ENCODE measurements around the gene CASK. TPM values are rescaled to one million over a fixed set of nuclear protein-coding genes. Genes with fewer than 3 reads are reported as not detected.

CASK gene
- polyA plus RNA-seq, 1 donor from 2014 or later, result 58.3 TPM

DNA sequence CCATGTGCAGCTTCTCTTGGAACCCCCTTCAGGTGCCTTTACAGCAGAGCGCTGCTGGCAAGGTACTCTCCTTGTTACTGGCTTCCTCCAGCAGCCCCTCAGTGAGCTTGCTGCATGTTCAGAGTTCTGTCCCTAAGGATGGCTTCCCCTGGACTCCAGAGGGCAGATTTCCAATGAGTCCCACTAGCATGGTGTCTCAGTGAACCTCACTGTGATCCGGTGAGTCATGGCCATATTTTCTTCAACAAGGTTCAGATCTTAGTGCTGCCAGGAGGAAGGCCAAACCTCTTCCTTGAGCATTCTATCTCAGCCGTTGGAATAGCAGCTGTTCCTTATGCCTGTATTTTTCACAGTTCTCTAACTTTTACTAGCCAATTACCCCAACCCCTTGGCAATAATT, 98.8 kb downstream of the CASK start:
- Histone ChIP-seq H3K4me2 (ENCODE audit: low read length) (no peak overlapping the region), H4K20me1 (ENCODE audit: insufficient read depth) (no peaks in the 10 kb centered on the region), H3K27ac (ENCODE audit: low read length) (no peak overlapping the region), H3K4me3 (ENCODE audit: low read length) (no peak overlapping the region), H2AFZ (ENCODE audit: low read depth, low read length) (no peak overlapping the region), H3K9me2 (ENCODE audit: insufficient read depth, low read length) (no peaks in the 10 kb centered on the region), H3K9me3 (ENCODE audit: low read length) (no peaks in the 10 kb centered on the region), H3K9ac (ENCODE audit: low read length) (no peak overlapping the region), H3K79me2 (replicated peaks; ENCODE audit: insufficient read depth, low read length) (peaks cover 3% of the 10 kb centered on the region), H3K27me3 (ENCODE audit: insufficient read depth, low read depth, low read length) (no peaks in the 10 kb centered on the region), H3K36me3 (ENCODE audit: insufficient read depth, low read length) (no peaks in the 10 kb centered on the region), H3F3A (ENCODE audit: insufficient read depth, low read length, poor library complexity, severe bottlenecking) (no peaks in the 10 kb centered on the region)
- TF ChIP-seq POLR2AphosphoS5 (IDR thresholded peaks at IDR 0.05) (no peak), RAD21 (conservative IDR thresholded peaks at IDR 0.05) (no peak), EZH2 (IDR thresholded peaks at IDR 0.05; ENCODE audit: borderline replicate concordance, insufficient read depth, low read length, poor library complexity, severe bottlenecking) (no peak), TAF1 (IDR thresholded peaks at IDR 0.05; ENCODE audit: low read depth) (no peak), SMC3 (conservative IDR thresholded peaks at IDR 0.05; ENCODE audit: poor library complexity) (no peak), MXI1 (conservative IDR thresholded peaks at IDR 0.05; ENCODE audit: poor library complexity, severe bottlenecking) (no peak), REST (IDR thresholded peaks at IDR 0.05; ENCODE audit: borderline replicate concordance) (no peak), EP300 (conservative IDR thresholded peaks at IDR 0.05; ENCODE audit: poor library complexity, severe bottlenecking) (no peak)
- TF ChIP-seq, protein P1, sequence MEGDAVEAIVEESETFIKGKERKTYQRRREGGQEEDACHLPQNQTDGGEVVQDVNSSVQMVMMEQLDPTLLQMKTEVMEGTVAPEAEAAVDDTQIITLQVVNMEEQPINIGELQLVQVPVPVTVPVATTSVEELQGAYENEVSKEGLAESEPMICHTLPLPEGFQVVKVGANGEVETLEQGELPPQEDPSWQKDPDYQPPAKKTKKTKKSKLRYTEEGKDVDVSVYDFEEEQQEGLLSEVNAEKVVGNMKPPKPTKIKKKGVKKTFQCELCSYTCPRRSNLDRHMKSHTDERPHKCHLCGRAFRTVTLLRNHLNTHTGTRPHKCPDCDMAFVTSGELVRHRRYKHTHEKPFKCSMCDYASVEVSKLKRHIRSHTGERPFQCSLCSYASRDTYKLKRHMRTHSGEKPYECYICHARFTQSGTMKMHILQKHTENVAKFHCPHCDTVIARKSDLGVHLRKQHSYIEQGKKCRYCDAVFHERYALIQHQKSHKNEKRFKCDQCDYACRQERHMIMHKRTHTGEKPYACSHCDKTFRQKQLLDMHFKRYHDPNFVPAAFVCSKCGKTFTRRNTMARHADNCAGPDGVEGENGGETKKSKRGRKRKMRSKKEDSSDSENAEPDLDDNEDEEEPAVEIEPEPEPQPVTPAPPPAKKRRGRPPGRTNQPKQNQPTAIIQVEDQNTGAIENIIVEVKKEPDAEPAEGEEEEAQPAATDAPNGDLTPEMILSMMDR (IDR thresholded peaks at IDR 0.05; ENCODE audit: poor library complexity, severe bottlenecking), result no peak

GRCh38 chrX:41823402-41823801, 100.0 kb downstream of the CASK start:
- Histone ChIP-seq H3K9me2 (ENCODE audit: insufficient read depth, low read length) (no peaks in the 10 kb centered on the region), H3K4me3 (ENCODE audit: low read length) (no peak overlapping the region), H3K79me2 (replicated peaks; ENCODE audit: insufficient read depth, low read length) (peaks cover 8% of the 10 kb centered on the region), H2AFZ (ENCODE audit: low read depth, low read length) (no peak overlapping the region), H3K9ac (ENCODE audit: low read length) (no peak overlapping the region), H3K27ac (ENCODE audit: low read length) (no peak overlapping the region), H3K9me3 (ENCODE audit: low read length) (no peaks in the 10 kb centered on the region), H3K27me3 (ENCODE audit: insufficient read depth, low read depth, low read length) (no peaks in the 10 kb centered on the region), H3F3A (ENCODE audit: insufficient read depth, low read length, poor library complexity, severe bottlenecking) (no peaks in the 10 kb centered on the region), H3K4me2 (ENCODE audit: low read length) (no peak overlapping the region), H3K36me3 (ENCODE audit: insufficient read depth, low read length) (no peaks in the 10 kb centered on the region), H4K20me1 (ENCODE audit: insufficient read depth) (no peaks in the 10 kb centered on the region)
- no peak for TF ChIP-seq TAF1 (IDR thresholded peaks at IDR 0.05; ENCODE audit: low read depth)
- no peak for TF ChIP-seq REST (IDR thresholded peaks at IDR 0.05; ENCODE audit: borderline replicate concordance)
- TF ChIP-seq EZH2 (IDR thresholded peaks at IDR 0.05; ENCODE audit: borderline replicate concordance, insufficient read depth, low read length, poor library complexity, severe bottlenecking), result no peak
- no peak for TF ChIP-seq EP300 (conservative IDR thresholded peaks at IDR 0.05; ENCODE audit: poor library complexity, severe bottlenecking)
- no peak for TF ChIP-seq MXI1 (conservative IDR thresholded peaks at IDR 0.05; ENCODE audit: poor library complexity, severe bottlenecking)
- TF ChIP-seq SMC3 (conservative IDR thresholded peaks at IDR 0.05; ENCODE audit: poor library complexity), result no peak
- TF ChIP-seq, protein P1 (IDR thresholded peaks at IDR 0.05; ENCODE audit: poor library complexity, severe bottlenecking), result no peak
- no peak for TF ChIP-seq POLR2AphosphoS5 (IDR thresholded peaks at IDR 0.05)
- TF ChIP-seq RAD21 (conservative IDR thresholded peaks at IDR 0.05), result no peak
